ENCODE results near the gene PTPRU.

GRCh38 chr1:29319300-29320110 lies 83.2 kb downstream of the PTPRU start:
- TF ChIP-seq CTCF (conservative IDR thresholded peaks at IDR 0.05; ENCODE audit: low read depth, low read length), result no peak
- no peak for TF ChIP-seq EZH2phosphoT487 (IDR thresholded peaks at IDR 0.05; ENCODE audit: borderline replicate concordance, low read length)
